A549 (cell line): ENCODE measurements around the gene GPR37L1. TPM values are rescaled to one million over a fixed set of nuclear protein-coding genes. Genes with fewer than 3 reads are reported as not detected.
A peak's percentile ranks its signal among the peaks of the same experiment; 100 is the strongest.

Source experiments
- ATAC-seq, 2 experiments: fragments of 200-7000 bp in 1 of 2; fragments of >200 bp in 1 of 2; cut with Nextera tagmentation in 1 of 2; cut with Tn5 transposase in 1 of 2; 3 replicates each; pipeline versions ENCODE4 v1.8.0 to v1.9.1; 2018 to 2020; ENCODE audit warnings: mild to moderate bottlenecking in 1 of 2, moderate library complexity in 1 of 2
- CTCF ChIA-PET: fragments of 300-600 bp; sonication (Branson Sonifier 250); formaldehyde crosslinking; extraction: SDS; loops from one replicate; lab custom pipeline; 2021; ENCODE audit warnings: antibody characterized with exemption, inconsistent platforms; lab: Yijun Ruan, JAX
- POLR2A ChIA-PET: fragments of 350-600 bp; formaldehyde crosslinking; extraction: SDS; loops from one replicate; lab custom pipeline; 2021; ENCODE audit warnings: antibody characterized with exemption, inconsistent platforms; lab: Yijun Ruan, JAX
- DNase-seq, 2 experiments: peaks; one replicate each; pipeline versions ENCODE4 v3.0.0 to v3.0.0-alpha.2; 2011 to 2016; ENCODE audit warnings: low read depth in 1 of 2, low spot score in 1 of 2
- FAIRE-seq: peaks from 2 replicates; lab custom pipeline; 2011; peaks lifted over from hg19 to GRCh38; lab: Jason Lieb, UNC
- H3K27ac ChIP-seq, 2 experiments: fragments of >200 bp; sonication (Bioruptor Twin); formaldehyde crosslinking; 3 replicates each; pipeline ENCODE4 v1.5.1; 2016 to 2017
- H3K4me1 ChIP-seq: fragments of >200 bp; sonication (Bioruptor Twin); formaldehyde crosslinking; 3 replicates; pipeline ENCODE4 v1.6.1; 2016
- H3K4me2 ChIP-seq: fragments of >200 bp; sonication (Bioruptor Twin); formaldehyde crosslinking; 3 replicates; pipeline ENCODE4 v1.6.1; 2016
- H3K4me3 ChIP-seq: fragments of >200 bp; sonication (Bioruptor Twin); formaldehyde crosslinking; 3 replicates; pipeline ENCODE4 v1.5.1; 2016
- H3K9me3 ChIP-seq: fragments of >200 bp; sonication (Bioruptor Twin); formaldehyde crosslinking; 3 replicates; pipeline ENCODE4 v1.6.1; 2016
- CHD4 ChIP-seq: fragments of 200-600 bp; sonication (generic); IDR thresholded peaks from 2 replicates; pipeline ENCODE4 v1.6.1; 2016; ENCODE audit warnings: antibody characterized with exemption, mild to moderate bottlenecking, borderline replicate concordance
- EHF ChIP-seq: fragments of 250-450 bp; sonication (Bioruptor Pico); IDR thresholded peaks from 2 replicates; pipeline ENCODE4 v1.5.0; 2020; ENCODE audit warnings: mild to moderate bottlenecking
- FOSL2 ChIP-seq, 2 experiments: fragments of 450-650 bp in 1 of 2; fragments of >200 bp in 1 of 2; sonication (Bioruptor Twin) in 1 of 2; formaldehyde crosslinking; IDR thresholded peaks; 2 replicates each; pipeline versions ENCODE4 v1.5.0 to v1.6.1; 2016 to 2020; ENCODE audit warnings: mild to moderate bottlenecking in 1 of 2, moderate library complexity in 1 of 2
- POLR2A ChIP-seq: IDR thresholded peaks from 2 replicates; pipeline ENCODE4 v1.6.1; 2012; ENCODE audit warnings: mild to moderate bottlenecking, low read length
- RAD21 ChIP-seq, 2 experiments: fragments of >200 bp in 1 of 2; sonication (Bioruptor Twin) in 1 of 2; formaldehyde crosslinking in 1 of 2; IDR thresholded peaks in 1 of 2; conservative IDR thresholded peaks in 1 of 2; 2 replicates in 1 of 2; 3 replicates in 1 of 2; pipeline ENCODE4 v1.6.1; 2012 to 2018; ENCODE audit warnings: inconsistent platforms in 1 of 2
- RCOR1 ChIP-seq: fragments of 150-350 bp; IDR thresholded peaks from 2 replicates; pipeline ENCODE4 v1.6.1; 2014; ENCODE audit warnings: antibody characterized with exemption, low read length, low read depth
- SMC3 ChIP-seq: fragments of >200 bp; sonication (Bioruptor Twin); formaldehyde crosslinking; IDR thresholded peaks from 3 replicates; pipeline ENCODE4 v1.6.1; 2018; ENCODE audit warnings: inconsistent platforms
- SREBF2 ChIP-seq: fragments of 450-650 bp; IDR thresholded peaks from 2 replicates; pipeline ENCODE4 v1.6.1; 2014; ENCODE audit warnings: mild to moderate bottlenecking, moderate library complexity
- TFCP2L1 ChIP-seq: fragments of 250-450 bp; sonication (Bioruptor Pico); IDR thresholded peaks from 2 replicates; pipeline ENCODE4 v1.5.0; 2021; ENCODE audit warnings: mild to moderate bottlenecking
- USF2 ChIP-seq: fragments of 450-650 bp; IDR thresholded peaks from 2 replicates; pipeline ENCODE4 v1.6.1; 2014; ENCODE audit warnings: antibody characterized with exemption
- ZFP36 ChIP-seq: fragments of 450-650 bp; IDR thresholded peaks from 2 replicates; pipeline ENCODE4 v1.6.1; 2014; ENCODE audit warnings: borderline replicate concordance; ENCODE audit not compliant: partially characterized antibody
- WGBS: methylation state at CpG from one replicate; pipeline ENCODE4 v1.1.6; 2017; ENCODE audit errors: missing lambda C conversion rate; 5-methylcytosine and 5-hydroxymethylcytosine counted together
- polyA plus RNA-seq, 4 experiments: library from polyadenylated mRNA; depleted of rRNA in 3 of 4; stranded (reverse); fragments of >200 nt; fragmentation: RNase III in 1 of 4; extraction: RNeasy Plus Mini Kit Qiagen cat#74134 plus additional on column Dnase treatment in 1 of 4; gene quantifications; 2 replicates in 3 of 4; 3 replicates in 1 of 4; pipeline ENCODE4 v1.2.3, GENCODE V29; 2011 to 2017
- TF ChIP-seq, protein P1 (sequence below): IDR thresholded peaks from 2 replicates; pipeline ENCODE4 v1.6.1; 2012; ENCODE audit warnings: low read depth, borderline replicate concordance

GPR37L1 gene
- polyA plus RNA-seq, 2 of the 4 experiments (the other 2 are of a cell fraction), result 0.08 to 0.13 TPM

DNA sequence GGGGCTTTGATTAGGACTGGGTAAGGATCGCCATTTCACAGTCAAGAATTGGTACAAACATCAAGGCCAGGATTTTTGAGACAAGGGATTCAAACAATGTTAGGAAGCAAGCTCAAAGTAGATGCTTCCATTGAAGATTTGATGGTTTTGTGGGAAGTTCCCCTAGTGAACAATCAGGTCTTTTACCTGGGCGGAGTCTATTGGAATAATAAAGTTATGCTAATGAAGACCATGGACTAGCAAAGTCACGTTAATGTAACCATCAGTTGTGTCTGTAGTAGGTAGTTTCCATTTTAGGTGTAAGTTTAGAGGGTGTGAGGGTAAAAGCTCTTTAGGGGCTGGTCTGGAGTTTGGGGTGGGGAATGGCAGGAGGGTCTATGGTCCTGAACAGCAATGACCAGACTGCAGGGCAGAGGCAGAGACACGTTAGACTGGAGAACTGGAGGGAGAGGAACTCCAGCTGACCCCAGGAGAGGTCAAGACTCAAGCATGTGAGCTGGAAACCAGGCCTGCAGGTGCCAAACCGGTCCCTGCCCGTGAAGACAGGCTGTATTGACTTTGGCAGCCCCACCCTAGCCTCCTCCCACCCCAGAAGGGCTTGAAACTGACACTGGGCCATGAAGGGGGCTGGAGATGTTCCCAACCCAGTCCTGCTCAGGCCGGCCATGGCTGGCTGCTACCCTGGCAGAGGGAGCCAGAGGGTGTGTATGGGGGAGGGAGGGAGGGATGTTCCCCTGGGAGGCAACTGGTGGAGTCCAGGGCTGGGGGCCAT, 36.0 kb upstream of the GPR37L1 start:
- H3K27ac ChIP-seq, result peak overlapping the region; percentile 60 to 79
- H3K9me3 ChIP-seq, result no peaks in the 10 kb centered on the region
- FAIRE-seq (no peak), ATAC-seq (no peak), DNase-seq (no peak)
- no peak overlapping the region for H3K4me3 ChIP-seq
- TF ChIP-seq, protein P1, sequence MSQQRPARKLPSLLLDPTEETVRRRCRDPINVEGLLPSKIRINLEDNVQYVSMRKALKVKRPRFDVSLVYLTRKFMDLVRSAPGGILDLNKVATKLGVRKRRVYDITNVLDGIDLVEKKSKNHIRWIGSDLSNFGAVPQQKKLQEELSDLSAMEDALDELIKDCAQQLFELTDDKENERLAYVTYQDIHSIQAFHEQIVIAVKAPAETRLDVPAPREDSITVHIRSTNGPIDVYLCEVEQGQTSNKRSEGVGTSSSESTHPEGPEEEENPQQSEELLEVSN, result no peak
- no peak for TF ChIP-seq TFCP2L1 (CRISPR knock-in tag)
- no peak for TF ChIP-seq CHD4
- H3K4me1 ChIP-seq, result peaks cover 57% of the 10 kb centered on the region
- CTCF ChIA-PET, result interaction anchor here (1.0 to 2.5 kb wide), 7 partner anchors 8 to 87 kb away, joined by 3 to 8 read pairs (median 7); partner anchors contain the start of gene ELF3
- WGBS, result 55% methylated on average over 7 of the region's 7 CpGs
- POLR2A ChIA-PET, result no interaction called here
- peak overlapping the region; percentile 49 for H3K4me2 ChIP-seq

GRCh38 chr1:202088206-202088605, 34.5 kb upstream of the GPR37L1 start:
- DNase-seq (no peak), FAIRE-seq (no peak), ATAC-seq (peak in 1 of 2 experiments; percentile 15; a peak in 3 of 6 replicates)
- ChIA-PET POLR2A (interaction anchor here (4.3 kb wide), 1 partner anchor 78 kb away, joined by 15 read pairs; the partner anchor contains the start of gene ELF3), CTCF (interaction anchor here (0.6 to 2.5 kb wide), 8 partner anchors 10 to 193 kb away, joined by 3 to 8 read pairs (median 3); no protein-coding TSS in a partner anchor)
- no peak for TF ChIP-seq POLR2A
- TF ChIP-seq USF2, result no peak
- H3K4me1 ChIP-seq, result peaks cover 51% of the 10 kb centered on the region
- no peaks in the 10 kb centered on the region for H3K9me3 ChIP-seq
- no peak overlapping the region for H3K4me2 ChIP-seq
- no peak overlapping the region for H3K4me3 ChIP-seq
- peak overlapping the region; percentile 24 to 79; a peak in 5 of 6 replicates for H3K27ac ChIP-seq
- WGBS, result 65% methylated on average over 3 of the region's 3 CpGs

GRCh38 chr1:202090994-202091393, 31.7 kb upstream of the GPR37L1 start:
- H3K4me3 ChIP-seq, result no peak overlapping the region
- ChIA-PET CTCF (interaction anchor here (1.4 to 2.1 kb wide), 4 partner anchors 8 to 33 kb away, joined by 3 to 6 read pairs (median 4); no protein-coding TSS in a partner anchor), POLR2A (interaction anchor here (0.8 to 4.3 kb wide), 3 partner anchors 73 to 81 kb away, joined by 3 to 15 read pairs (median 3); partner anchors contain the start of gene ELF3)
- peak; percentile 36 for FAIRE-seq
- peaks cover 35% of the 10 kb centered on the region for H3K4me1 ChIP-seq
- no peak overlapping the region for H3K4me2 ChIP-seq
- peak overlapping the region; percentile 46 to 60; a peak in 4 of 6 replicates for H3K27ac ChIP-seq
- H3K9me3 ChIP-seq, result no peaks in the 10 kb centered on the region
- DNase-seq, result peak in 1 of 2 experiments; percentile 55
- peak in 1 of 2 experiments; percentile 34; a peak in 3 of 6 replicates for ATAC-seq
- TF ChIP-seq RAD21 (conservative IDR thresholded peaks at IDR 0.05 in 1 of 2, IDR thresholded peaks at IDR 0.05 in 1 of 2), result peak; percentile 40 to 50
- TF ChIP-seq SMC3, result peak; percentile 48
- no peak for TF ChIP-seq CHD4
- no peak for TF ChIP-seq FOSL2 (IDR thresholded peaks at IDR 0.05)
- TF ChIP-seq FOSL2 (CRISPR knock-in tag; IDR thresholded peaks at IDR 0.05), result peak; percentile 72
- TF ChIP-seq SREBF2, result no peak
- TF ChIP-seq, all 56 proteins: peak for 3
- 98% methylated on average over 3 of the region's 3 CpGs for WGBS

DNA sequence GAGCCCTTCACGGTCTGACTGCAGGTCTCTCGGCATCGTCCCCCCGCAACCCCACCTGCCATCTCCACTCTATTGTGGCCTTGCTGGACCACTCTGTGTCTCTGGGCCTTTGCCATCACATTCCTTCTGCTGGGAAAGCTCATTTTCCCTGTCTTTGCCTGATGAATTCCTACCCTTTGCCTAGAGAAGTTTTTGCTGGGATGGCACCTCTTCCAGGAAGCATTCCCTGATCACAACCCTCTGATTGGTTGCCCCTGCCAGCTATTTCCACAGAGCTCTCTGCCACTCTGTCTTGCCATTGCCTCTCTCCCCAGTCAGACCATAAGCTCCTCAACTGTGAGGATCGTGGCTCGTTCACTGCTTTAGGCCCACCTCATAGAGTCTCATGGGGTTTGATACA, 28.9 kb upstream of the GPR37L1 start:
- POLR2A ChIA-PET, result interaction anchor here (3.0 kb wide), 1 partner anchor 84 kb away, joined by 10 read pairs; the partner anchor contains the start of gene ELF3
- ATAC-seq, result no peak
- no peak for FAIRE-seq

More for the DNA sequence above, 28.9 kb upstream of the GPR37L1 start:
- TF ChIP-seq, protein P1, result no peak
- TF ChIP-seq EHF (CRISPR knock-in tag) (no peak), RCOR1 (no peak), ZFP36 (peak; percentile 78)
- 97% methylated on average over 6 of the region's 6 CpGs for WGBS
- Histone ChIP-seq H3K4me1 (peaks cover 7% of the 10 kb centered on the region; the same call in 1 of the 3 replicates), H3K4me3 (no peak overlapping the region), H3K4me2 (no peak overlapping the region), H3K27ac (peak overlapping the region in 1 of 2 experiments; percentile 32; a peak in 4 of 6 replicates), H3K9me3 (no peaks in the 10 kb centered on the region)
- CTCF ChIA-PET, result interaction anchor here (0.5 to 1.9 kb wide), 10 partner anchors 24 to 226 kb away, joined by 3 to 7 read pairs (median 3); partner anchors contain the start of gene ELF3
- no peak for DNase-seq
